ENCODE data around the gene TTBK2.
A peak's percentile ranks its signal among the peaks of the same experiment; 100 is the strongest.

TTBK2 gene

DNA sequence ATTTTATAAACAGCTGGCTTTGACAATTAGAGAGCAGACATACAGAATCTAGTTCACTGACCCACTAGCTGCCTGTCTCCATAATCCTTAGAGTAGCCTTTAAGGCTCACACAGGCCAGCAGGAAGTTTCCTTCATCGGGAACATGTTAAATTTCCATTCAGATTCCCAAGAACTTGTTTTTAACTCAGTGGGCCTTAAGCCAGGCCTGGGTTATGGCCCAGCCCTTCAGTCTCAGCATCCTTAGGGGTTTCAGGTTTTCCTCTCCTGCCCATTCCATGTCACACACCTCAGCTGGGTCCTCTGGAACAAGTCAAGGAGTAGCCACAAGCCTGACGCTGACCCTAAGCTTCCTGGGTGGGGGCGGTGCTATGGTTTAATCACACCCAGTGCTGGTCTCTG is 198.7 kb downstream of the TTBK2 start:
- Mint-ChIP-seq H3K27ac (no peak overlapping the region), H3K4me1 (no peaks in the 10 kb centered on the region), H3K36me3 (peaks cover 23% of the 10 kb centered on the region), H3K4me3 (no peak overlapping the region), H3K9me3 (no peaks in the 10 kb centered on the region), H3K27me3 (no peaks in the 10 kb centered on the region)
- no peak for ATAC-seq

DNA sequence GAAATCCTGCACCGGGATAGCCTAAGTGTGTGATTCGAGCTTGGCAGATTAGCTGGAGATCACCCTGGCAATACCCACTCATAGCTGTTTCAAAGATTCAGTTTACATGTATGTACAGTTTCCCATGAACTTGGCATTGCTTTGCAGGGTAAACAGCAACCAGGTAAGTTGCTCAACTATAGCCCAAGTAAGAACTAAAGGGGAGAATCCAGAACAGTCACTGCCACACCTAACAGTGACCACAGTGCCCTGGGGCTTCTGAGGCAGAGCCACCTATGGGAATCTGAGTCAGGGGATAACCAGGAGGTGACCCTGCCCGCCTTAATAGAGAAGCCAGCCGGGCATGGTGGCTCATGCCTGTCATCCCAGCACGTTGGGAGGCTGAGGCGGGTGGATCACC is 199.6 kb downstream of the TTBK2 start:
- Mint-ChIP-seq H3K27me3 (no peaks in the 10 kb centered on the region), H3K27ac (no peak overlapping the region), H3K4me3 (no peak overlapping the region), H3K4me1 (no peaks in the 10 kb centered on the region), H3K36me3 (peaks cover 23% of the 10 kb centered on the region), H3K9me3 (no peaks in the 10 kb centered on the region)
- no peak for ATAC-seq

DNA sequence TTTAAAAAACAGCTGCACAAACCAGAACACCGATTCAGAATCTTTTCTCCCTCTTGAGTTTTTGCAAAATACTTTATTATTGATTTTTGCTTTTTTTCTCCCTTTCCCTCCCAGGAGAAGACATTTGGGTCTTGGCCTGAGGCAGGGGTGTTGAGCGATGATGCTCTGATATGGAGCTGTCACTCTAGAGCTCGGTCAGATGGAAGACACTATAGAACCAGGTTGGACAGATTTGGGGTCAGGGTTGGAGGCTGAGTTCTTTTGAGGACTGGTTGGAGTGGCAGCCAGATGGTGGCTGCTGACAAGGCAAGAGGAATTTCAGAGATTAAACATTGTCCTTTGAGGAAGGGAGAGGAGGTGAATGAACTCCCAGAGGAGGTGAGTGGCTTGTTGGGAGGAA is 200.5 kb downstream of the TTBK2 start:
- Mint-ChIP-seq H3K4me3 (no peak overlapping the region), H3K36me3 (peaks cover 16% of the 10 kb centered on the region), H3K27ac (no peak overlapping the region), H3K4me1 (no peaks in the 10 kb centered on the region), H3K9me3 (no peaks in the 10 kb centered on the region), H3K27me3 (no peaks in the 10 kb centered on the region)
- ATAC-seq = no peak

DNA sequence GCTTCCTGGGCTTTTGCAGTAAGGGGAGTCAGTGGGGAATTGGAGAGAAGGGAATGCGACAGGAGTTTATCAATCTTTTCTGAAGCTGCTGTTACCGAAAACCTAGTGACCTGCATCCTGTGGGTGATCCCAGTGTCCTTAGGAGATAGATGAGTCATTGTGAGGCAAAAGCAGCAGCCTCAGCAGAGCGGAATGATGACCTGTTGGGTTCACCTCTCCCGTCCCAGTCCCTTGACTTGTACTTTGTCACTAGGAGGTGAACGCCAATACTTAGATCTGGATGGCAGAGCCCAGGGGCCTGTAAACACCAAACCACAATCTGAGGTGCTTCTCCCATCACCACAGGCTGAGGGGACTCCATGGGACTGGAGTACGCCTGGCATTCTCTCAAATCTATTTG is 201.5 kb downstream of the TTBK2 start:
- Mint-ChIP-seq H3K9me3 (no peaks in the 10 kb centered on the region), H3K4me3 (no peak overlapping the region), H3K27me3 (no peaks in the 10 kb centered on the region), H3K36me3 (peaks cover 7% of the 10 kb centered on the region), H3K27ac (no peak overlapping the region), H3K4me1 (no peaks in the 10 kb centered on the region)
- no peak for ATAC-seq

DNA sequence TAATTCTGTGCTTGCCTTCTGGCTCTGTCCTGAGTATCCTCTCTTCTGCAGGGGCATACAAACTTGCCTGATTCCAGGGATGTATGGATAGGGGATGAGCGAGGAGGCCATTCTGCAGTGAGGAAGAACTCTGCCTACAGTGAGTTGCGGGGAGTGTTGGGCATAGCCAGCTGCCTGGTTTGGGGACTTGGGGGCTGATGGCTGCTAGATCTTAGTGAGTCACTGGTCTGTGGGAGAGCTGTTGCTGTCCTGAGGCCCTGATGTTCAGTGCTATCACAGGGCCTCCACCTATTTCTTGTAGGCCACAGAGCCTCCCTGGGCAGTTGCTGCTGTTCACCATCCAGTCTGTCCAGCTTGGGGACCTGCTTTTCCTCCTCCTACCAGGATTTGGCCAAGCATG is 204.0 kb downstream of the TTBK2 start:
- Mint-ChIP-seq H3K27ac (no peak overlapping the region), H3K36me3 (no peaks in the 10 kb centered on the region), H3K27me3 (no peaks in the 10 kb centered on the region), H3K9me3 (no peaks in the 10 kb centered on the region), H3K4me3 (no peak overlapping the region), H3K4me1 (no peaks in the 10 kb centered on the region)
- ATAC-seq = no peak

DNA sequence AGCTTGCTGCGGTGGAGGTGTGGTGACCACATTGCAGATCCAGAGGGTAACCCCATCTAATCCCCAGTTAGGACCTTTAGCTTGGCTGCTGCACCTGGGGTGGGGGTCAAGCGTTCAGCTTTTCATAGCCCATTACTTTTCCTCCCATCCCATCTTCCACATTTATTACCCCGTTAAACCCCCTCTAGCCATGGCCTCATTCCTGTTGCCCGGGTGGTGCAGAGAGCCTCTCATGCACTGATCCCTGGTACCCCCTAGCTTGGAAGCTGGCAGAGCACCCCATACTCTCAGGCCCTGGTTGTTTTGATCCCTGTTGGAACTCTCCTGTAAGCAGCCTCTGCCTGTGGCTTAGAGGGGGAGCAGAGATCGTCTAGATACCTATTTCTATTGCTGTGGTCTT is 204.5 kb downstream of the TTBK2 start:
- Mint-ChIP-seq H3K9me3 (no peaks in the 10 kb centered on the region), H3K27ac (no peak overlapping the region), H3K36me3 (no peaks in the 10 kb centered on the region), H3K27me3 (no peaks in the 10 kb centered on the region), H3K4me3 (no peak overlapping the region), H3K4me1 (no peaks in the 10 kb centered on the region)
- ATAC-seq = no peak

DNA sequence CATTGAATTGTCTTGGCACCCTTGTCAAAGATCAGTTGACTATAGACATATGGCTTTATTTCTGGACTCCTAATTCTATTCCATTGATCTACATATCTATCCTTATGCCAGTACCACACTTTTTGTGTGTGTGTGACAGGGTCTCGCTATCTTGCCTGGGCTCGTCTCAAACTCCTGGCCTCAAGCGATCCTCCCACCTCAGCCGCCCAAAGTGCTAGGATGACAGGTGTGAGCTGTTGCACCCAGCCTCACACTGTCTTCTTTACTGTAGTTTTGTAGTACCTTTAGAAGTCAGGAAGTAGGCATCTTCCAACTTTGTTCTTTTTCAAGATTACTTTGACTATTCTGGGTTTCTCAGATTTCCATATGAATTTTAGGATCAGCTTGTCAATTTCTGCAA is 208.0 kb downstream of the TTBK2 start:
- ATAC-seq = no peak
- Mint-ChIP-seq H3K36me3 (no peaks in the 10 kb centered on the region), H3K9me3 (no peaks in the 10 kb centered on the region)

DNA sequence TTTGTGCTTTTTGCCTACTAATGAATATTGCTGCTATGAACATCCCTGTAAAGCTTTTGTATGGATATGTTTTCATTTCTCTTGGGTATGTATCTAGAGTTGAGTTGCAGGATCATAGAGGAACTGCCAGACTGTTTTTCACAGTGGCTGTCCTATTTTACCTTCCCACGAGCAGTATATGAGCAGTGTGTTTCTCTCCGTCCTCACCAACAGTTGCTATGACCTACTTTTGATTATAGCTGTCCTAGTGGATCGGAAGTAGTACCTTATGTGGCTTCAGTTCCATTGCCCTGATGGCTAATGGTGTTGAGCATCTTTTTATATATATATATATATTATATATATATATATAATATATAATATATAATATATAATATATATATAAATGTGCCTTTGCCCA is 208.8 kb downstream of the TTBK2 start:
- H3K4me1 Mint-ChIP-seq = no peaks in the 10 kb centered on the region
- no peak overlapping the region for H3K4me3 Mint-ChIP-seq
- no peaks in the 10 kb centered on the region for H3K9me3 Mint-ChIP-seq
- no peaks in the 10 kb centered on the region for H3K27me3 Mint-ChIP-seq
- H3K36me3 Mint-ChIP-seq = no peaks in the 10 kb centered on the region
- ATAC-seq = no peak
- H3K27ac Mint-ChIP-seq = no peak overlapping the region

More for the DNA sequence above, 208.0 kb downstream of the TTBK2 start:
- no peaks in the 10 kb centered on the region for H3K4me1 Mint-ChIP-seq
- no peak overlapping the region for H3K27ac Mint-ChIP-seq
- H3K4me3 Mint-ChIP-seq = no peak overlapping the region
- H3K27me3 Mint-ChIP-seq = no peaks in the 10 kb centered on the region

DNA sequence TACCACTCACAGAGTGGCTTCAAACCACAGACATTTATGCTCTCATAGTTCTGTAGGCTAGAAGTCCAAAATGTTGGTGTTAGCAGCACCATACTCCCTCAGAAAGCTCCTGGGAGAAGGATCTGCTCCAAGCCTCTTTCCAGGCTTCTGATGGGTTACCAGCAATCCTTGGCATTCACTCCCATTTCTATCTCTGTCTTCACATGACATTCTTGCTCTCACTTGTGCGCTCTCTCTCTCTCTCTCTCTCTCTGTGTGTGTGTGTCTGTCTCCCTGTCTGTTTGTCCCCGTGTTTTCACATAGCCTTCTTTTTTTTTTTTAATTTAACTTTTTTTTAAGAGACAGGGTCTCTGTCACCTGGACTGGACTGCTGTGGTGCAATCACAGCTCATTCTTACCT is 209.9 kb downstream of the TTBK2 start:
- H3K27me3 Mint-ChIP-seq = no peaks in the 10 kb centered on the region
- ATAC-seq = no peak
- H3K9me3 Mint-ChIP-seq = no peaks in the 10 kb centered on the region
- no peaks in the 10 kb centered on the region for H3K4me1 Mint-ChIP-seq
- H3K4me3 Mint-ChIP-seq = no peak overlapping the region
- H3K36me3 Mint-ChIP-seq = no peaks in the 10 kb centered on the region
- no peak overlapping the region for H3K27ac Mint-ChIP-seq

DNA sequence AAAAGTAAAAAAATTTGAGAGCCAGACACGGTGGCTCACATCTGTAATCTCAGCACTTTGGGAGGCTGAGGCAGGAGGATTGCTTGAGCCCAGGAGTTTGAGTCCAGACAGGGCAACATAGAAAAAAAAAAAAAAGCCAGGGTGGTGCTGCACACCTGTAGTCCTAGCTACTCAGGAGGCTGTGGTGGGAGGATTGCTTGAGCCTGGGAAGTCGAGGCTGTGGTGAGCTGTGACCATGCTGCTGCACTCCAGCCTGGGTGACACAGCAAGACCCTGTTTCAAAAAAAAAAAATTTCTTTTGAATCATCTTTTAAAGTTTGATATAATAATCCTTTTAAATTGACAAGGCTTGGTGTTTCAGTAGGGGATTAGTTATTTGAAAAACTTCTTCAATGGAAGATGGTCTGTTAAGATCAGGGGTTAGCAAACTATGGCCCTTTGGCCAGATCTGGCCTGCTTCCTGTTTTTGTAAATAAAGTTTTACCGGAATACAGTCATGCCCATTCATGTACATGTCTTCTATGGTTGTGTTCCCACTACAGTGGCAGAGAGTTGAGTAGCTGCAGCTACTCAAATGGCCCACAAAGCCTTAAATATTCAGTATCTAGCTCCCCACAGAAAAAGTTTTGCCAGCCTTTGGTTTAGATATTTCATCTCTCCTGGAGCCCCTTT is 212.6 kb downstream of the TTBK2 start:
- no peaks in the 10 kb centered on the region for H3K36me3 Mint-ChIP-seq
- no peak overlapping the region for H3K4me3 Mint-ChIP-seq
- ATAC-seq = no peak
- H3K9me3 Mint-ChIP-seq = no peaks in the 10 kb centered on the region
- H3K4me1 Mint-ChIP-seq = no peaks in the 10 kb centered on the region
- H3K27me3 Mint-ChIP-seq = no peaks in the 10 kb centered on the region
- no peak overlapping the region for H3K27ac Mint-ChIP-seq

DNA sequence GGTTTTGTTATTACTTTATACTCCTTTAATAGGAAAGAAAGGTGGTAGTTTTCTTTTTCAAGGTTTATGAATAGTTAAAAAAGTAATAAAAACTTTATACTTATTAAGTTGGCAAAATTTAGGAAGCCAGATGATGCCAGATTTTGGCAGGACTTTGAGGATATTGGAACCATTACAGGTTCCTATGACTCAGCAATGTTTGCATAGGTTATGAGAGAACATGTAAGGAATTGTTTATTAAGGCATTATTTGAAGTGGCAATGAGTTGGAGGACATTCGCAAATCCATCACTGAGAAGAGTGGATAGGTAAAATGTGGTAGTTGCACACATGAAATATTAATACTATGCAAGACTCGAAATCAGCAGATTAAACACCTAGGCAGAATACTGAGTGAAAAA is 213.5 kb downstream of the TTBK2 start:
- Mint-ChIP-seq H3K27ac (no peak overlapping the region), H3K36me3 (no peaks in the 10 kb centered on the region), H3K4me1 (no peaks in the 10 kb centered on the region), H3K9me3 (no peaks in the 10 kb centered on the region), H3K27me3 (no peaks in the 10 kb centered on the region), H3K4me3 (no peak overlapping the region)
- ATAC-seq = no peak

DNA sequence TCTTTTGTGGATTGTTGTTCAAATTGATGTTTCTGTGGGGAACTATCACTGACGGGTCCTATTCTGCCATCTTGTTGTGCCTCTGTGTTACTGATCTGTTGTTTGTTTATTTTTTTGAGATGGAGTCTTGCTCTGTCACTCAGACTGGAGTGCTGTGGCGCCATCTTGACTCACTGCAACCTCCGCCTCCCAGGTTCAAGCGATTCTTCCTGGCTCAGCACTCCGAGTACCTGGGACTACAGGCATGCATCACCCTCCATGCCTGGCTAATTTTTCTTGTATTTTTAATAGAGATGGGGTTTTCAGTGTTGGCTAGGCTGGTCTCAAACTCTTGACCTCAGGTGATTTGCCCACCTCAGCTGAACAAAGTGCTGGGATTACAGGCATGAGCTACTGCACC is 215.2 kb downstream of the TTBK2 start:
- H3K27ac Mint-ChIP-seq = no peak overlapping the region
- H3K4me3 Mint-ChIP-seq = no peak overlapping the region
- peaks cover 11% of the 10 kb centered on the region for H3K36me3 Mint-ChIP-seq
- ATAC-seq = no peak
- no peaks in the 10 kb centered on the region for H3K4me1 Mint-ChIP-seq
- H3K27me3 Mint-ChIP-seq = no peaks in the 10 kb centered on the region
- no peaks in the 10 kb centered on the region for H3K9me3 Mint-ChIP-seq

DNA sequence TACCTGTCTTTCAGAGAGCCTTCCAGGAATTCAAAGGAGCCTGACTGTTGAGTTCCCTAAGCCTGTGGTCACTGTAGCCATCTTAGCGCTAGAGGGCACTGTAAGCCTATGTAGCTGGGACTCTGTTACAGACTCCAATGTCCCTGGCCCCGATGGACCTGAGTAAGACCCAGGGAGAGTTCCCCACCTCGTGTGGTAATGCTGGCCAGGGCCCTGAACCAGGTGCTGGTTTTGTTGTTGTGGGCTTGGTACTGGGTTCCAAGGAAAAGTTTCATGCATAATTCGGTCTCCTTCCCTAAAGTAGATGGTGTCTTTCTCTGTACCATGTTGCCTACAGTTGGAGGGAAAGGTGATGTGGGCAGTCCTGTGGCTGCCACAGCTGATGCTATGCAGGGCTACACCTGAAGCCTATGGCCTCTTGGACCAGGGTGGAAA is 216.1 kb downstream of the TTBK2 start:
- H3K4me3 Mint-ChIP-seq = no peak overlapping the region
- ATAC-seq = peak; percentile 83
- no peak overlapping the region for H3K27ac Mint-ChIP-seq
- peaks cover 15% of the 10 kb centered on the region for H3K36me3 Mint-ChIP-seq
- H3K4me1 Mint-ChIP-seq = no peaks in the 10 kb centered on the region
- no peaks in the 10 kb centered on the region for H3K27me3 Mint-ChIP-seq
- H3K9me3 Mint-ChIP-seq = no peaks in the 10 kb centered on the region

DNA sequence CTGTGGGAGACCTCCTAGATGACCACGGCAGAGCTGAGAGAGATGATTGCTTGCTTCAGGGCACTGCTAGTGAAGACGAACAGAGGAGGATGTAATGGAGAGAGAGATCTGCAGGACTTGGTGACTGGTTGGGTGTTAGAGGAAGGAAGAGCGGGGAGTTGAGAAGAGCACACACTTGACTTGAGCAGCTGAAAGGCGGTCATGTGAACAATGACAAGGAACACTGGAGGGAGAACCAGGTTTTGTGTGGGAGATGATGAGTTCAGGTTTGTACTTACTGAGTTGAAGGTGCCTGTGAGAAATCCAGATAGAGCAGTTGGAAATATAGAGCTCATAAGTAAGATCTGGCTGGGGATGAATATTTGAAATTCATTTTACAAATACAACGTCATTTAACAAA is 224.0 kb downstream of the TTBK2 start:
- no peak for ATAC-seq
- Mint-ChIP-seq H3K4me1 (no peaks in the 10 kb centered on the region), H3K36me3 (peaks cover 36% of the 10 kb centered on the region), H3K27me3 (no peaks in the 10 kb centered on the region), H3K9me3 (no peaks in the 10 kb centered on the region), H3K27ac (no peak overlapping the region), H3K4me3 (no peak overlapping the region)

DNA sequence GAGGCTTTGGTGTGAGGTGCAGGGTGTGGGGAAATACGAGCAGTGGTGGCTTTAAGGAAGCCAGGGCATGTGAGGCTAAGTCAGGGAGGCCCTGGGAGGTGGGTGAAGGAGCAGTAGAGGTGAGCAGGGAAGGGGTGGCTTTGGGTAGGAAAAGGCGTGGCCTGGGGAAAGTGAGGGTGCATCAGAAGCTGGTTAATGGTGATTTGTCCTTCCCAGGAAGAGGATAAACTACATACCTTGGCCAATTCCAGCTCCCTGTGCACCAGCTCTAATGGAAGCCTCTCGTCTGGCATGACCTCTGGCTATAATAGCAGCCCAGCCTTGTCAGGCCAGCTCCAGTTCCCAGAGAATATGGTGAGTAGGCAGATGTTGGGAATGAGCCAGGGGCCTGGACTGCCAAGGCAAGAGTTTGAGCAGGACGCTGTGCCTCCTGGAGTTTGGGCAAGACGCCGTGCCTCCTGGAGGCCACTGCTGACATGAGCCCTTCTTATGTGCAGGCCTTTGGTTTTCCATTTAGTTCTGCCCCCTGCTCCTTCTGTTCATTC is 225.0 kb downstream of the TTBK2 start:
- H3K9me3 Mint-ChIP-seq = no peaks in the 10 kb centered on the region
- peaks cover 28% of the 10 kb centered on the region for H3K36me3 Mint-ChIP-seq
- H3K4me1 Mint-ChIP-seq = no peaks in the 10 kb centered on the region
- H3K4me3 Mint-ChIP-seq = no peak overlapping the region
- H3K27me3 Mint-ChIP-seq = no peaks in the 10 kb centered on the region
- ATAC-seq = no peak
- H3K27ac Mint-ChIP-seq = no peak overlapping the region

DNA sequence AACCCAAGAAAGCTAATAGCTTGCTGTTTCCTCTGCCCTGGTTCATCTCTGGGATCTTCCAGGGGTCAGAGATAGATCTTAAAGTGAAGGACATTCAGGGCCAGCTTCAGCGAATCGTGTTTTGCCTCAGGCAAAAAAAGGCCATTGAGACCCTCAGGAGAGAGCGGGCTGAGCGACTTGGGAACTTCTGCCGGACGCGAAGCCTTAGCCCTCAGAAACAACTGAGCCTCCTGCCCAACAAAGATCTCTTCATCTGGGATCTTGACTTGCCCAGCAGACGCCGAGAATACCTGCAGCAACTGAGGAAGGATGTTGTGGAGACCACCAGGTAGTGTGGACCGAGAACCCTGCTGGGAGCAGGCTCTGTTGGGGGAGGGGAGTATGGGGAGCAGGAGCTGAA is 226.2 kb downstream of the TTBK2 start:
- no peak overlapping the region for H3K4me3 Mint-ChIP-seq
- H3K9me3 Mint-ChIP-seq = no peaks in the 10 kb centered on the region
- no peaks in the 10 kb centered on the region for H3K4me1 Mint-ChIP-seq
- ATAC-seq = no peak
- peaks cover 21% of the 10 kb centered on the region for H3K36me3 Mint-ChIP-seq
- H3K27me3 Mint-ChIP-seq = no peaks in the 10 kb centered on the region
- no peak overlapping the region for H3K27ac Mint-ChIP-seq

Data from stimulated activated memory B cell treated with anti-CD40 and anti-IgM and Interleukin-4, amounts not matched to agents 10 μg/mL and 1 μg/mL and 100 μg/mL, for 72 hours (primary cell).